Activated gamma-delta T cell treated with anti-CD3 and anti-CD28 coated beads, Interleukin-2, amount 50 U/mL, for 16 hours (primary cell): ENCODE results near the gene RERG.
"Not testable (repeated sequence)": the region's sequence is repeated elsewhere in the genome, so short reads cannot be mapped to it uniquely, and the experiment has no call there.

ENCODE experiments used
- DNase-seq: peaks from one replicate; pipeline ENCODE4 v3.0.0-alpha.2; 2020; ENCODE audit warnings: low read depth

Gene RERG

GRCh38 chr12:15143467-15143866 lies 77.8 kb downstream of the RERG start:
- DNase-seq, result no peak

GRCh38 chr12:15142711-15143110 lies 78.5 kb downstream of the RERG start:
- DNase-seq, result no peak

GRCh38 chr12:15131431-15131830 lies 89.8 kb downstream of the RERG start:
- no peak for DNase-seq

GRCh38 chr12:15130541-15130940 lies 90.7 kb downstream of the RERG start:
- no peak for DNase-seq

- DNase-seq, result no peak
These were observed 97.8 kb downstream of the RERG start for GRCh38 chr12:15123401-15123800.

- DNase-seq, result no peak
These were observed 98.9 kb downstream of the RERG start for GRCh38 chr12:15122344-15122743.

GRCh38 chr12:15118955-15119354 lies 102.3 kb downstream of the RERG start:
- no peak for DNase-seq

GRCh38 chr12:15116983-15117382 lies 104.2 kb downstream of the RERG start:
- DNase-seq, result no peak

- DNase-seq, result no peak
These were observed 105.1 kb downstream of the RERG start for GRCh38 chr12:15116086-15116485.

GRCh38 chr12:15115434-15115833 lies 105.8 kb downstream of the RERG start:
- DNase-seq, result no peak

- DNase-seq, result no peak
These were observed 106.7 kb downstream of the RERG start for GRCh38 chr12:15114501-15114900.

GRCh38 chr12:15092826-15093225 lies 128.4 kb downstream of the RERG start:
- DNase-seq, result no peak

- no peak for DNase-seq
These were observed 130.8 kb downstream of the RERG start for GRCh38 chr12:15090441-15090840.

- no peak for DNase-seq
These were observed 133.1 kb downstream of the RERG start for GRCh38 chr12:15088105-15088504.

GRCh38 chr12:15077751-15078150 lies 143.5 kb downstream of the RERG start:
- not testable (repeated sequence) for DNase-seq

- DNase-seq, result no peak
These were observed 146.9 kb downstream of the RERG start for GRCh38 chr12:15074351-15074750.

- no peak for DNase-seq
These were observed 162.1 kb downstream of the RERG start for GRCh38 chr12:15059123-15059522.
